GM18511 (cell line): ENCODE results near the gene SLC41A3.
A peak's percentile ranks its signal among the peaks of the same experiment; 100 is the strongest.

ENCODE experiments used
- ATAC-seq: cut with Tn5 transposase; IDR thresholded peaks from one replicate; pipeline ENCODE4 v1.9.1; 2021; ENCODE audit warnings: mild to moderate bottlenecking, moderate library complexity; ENCODE audit not compliant: unreplicated experiment

Gene SLC41A3

GRCh38 chr3:126121074-126121473 is 37.1 kb upstream of the SLC41A3 start:
- ATAC-seq, result no peak

GRCh38 chr3:126119976-126120375 is 36.1 kb upstream of the SLC41A3 start:
- ATAC-seq, result no peak

GRCh38 chr3:126119008-126119675 is 35.2 kb upstream of the SLC41A3 start:
- no peak for ATAC-seq

GRCh38 chr3:126118591-126118990 is 34.7 kb upstream of the SLC41A3 start:
- no peak for ATAC-seq

GRCh38 chr3:126117786-126118185 is 33.9 kb upstream of the SLC41A3 start:
- ATAC-seq, result no peak

GRCh38 chr3:126117212-126117611 is 33.3 kb upstream of the SLC41A3 start:
- no peak for ATAC-seq

- ATAC-seq, result no peak
These were observed 32.6 kb upstream of the SLC41A3 start for GRCh38 chr3:126116526-126116925.

GRCh38 chr3:126114443-126115386 is 30.8 kb upstream of the SLC41A3 start:
- no peak for ATAC-seq

- peak; percentile 46 for ATAC-seq
These were observed 30.0 kb upstream of the SLC41A3 start for GRCh38 chr3:126113733-126114442.

- ATAC-seq, result no peak
These were observed 29.3 kb upstream of the SLC41A3 start for GRCh38 chr3:126113238-126113555.

GRCh38 chr3:126112531-126113237 is 28.8 kb upstream of the SLC41A3 start:
- no peak for ATAC-seq

GRCh38 chr3:126111566-126112475 is 27.9 kb upstream of the SLC41A3 start:
- ATAC-seq, result no peak

- no peak for ATAC-seq
These were observed 27.2 kb upstream of the SLC41A3 start for GRCh38 chr3:126111126-126111551.

GRCh38 chr3:126110431-126111125 is 26.7 kb upstream of the SLC41A3 start:
- ATAC-seq, result no peak

- no peak for ATAC-seq
These were observed 25.9 kb upstream of the SLC41A3 start for GRCh38 chr3:126109880-126110235.

- no peak for ATAC-seq
These were observed 25.4 kb upstream of the SLC41A3 start for GRCh38 chr3:126109146-126109879.

- no peak for ATAC-seq
These were observed 24.7 kb upstream of the SLC41A3 start for GRCh38 chr3:126108676-126109050.

GRCh38 chr3:126107957-126108675 is 24.2 kb upstream of the SLC41A3 start:
- no peak for ATAC-seq
